Choroid plexus epithelial cell (primary cell): Measurements from ENCODE around the gene RPAP3.

Experiments
- DNase-seq: peaks from one replicate; pipeline ENCODE4 v3.0.0-alpha.2; 2010; ENCODE audit warnings: low read depth
- H3K4me3 ChIP-seq: 2 replicates; pipeline ENCODE4 v1.5.1; 2011; ENCODE audit warnings: low read depth, mild to moderate bottlenecking, control low read depth, low read length, moderate library complexity
- TF ChIP-seq, protein P1 (sequence below): conservative IDR thresholded peaks from 2 replicates; pipeline ENCODE4 v1.5.1; 2011; ENCODE audit warnings: low read depth, mild to moderate bottlenecking, control low read depth, inconsistent platforms, low read length, moderate library complexity

The RPAP3 gene

DNA sequence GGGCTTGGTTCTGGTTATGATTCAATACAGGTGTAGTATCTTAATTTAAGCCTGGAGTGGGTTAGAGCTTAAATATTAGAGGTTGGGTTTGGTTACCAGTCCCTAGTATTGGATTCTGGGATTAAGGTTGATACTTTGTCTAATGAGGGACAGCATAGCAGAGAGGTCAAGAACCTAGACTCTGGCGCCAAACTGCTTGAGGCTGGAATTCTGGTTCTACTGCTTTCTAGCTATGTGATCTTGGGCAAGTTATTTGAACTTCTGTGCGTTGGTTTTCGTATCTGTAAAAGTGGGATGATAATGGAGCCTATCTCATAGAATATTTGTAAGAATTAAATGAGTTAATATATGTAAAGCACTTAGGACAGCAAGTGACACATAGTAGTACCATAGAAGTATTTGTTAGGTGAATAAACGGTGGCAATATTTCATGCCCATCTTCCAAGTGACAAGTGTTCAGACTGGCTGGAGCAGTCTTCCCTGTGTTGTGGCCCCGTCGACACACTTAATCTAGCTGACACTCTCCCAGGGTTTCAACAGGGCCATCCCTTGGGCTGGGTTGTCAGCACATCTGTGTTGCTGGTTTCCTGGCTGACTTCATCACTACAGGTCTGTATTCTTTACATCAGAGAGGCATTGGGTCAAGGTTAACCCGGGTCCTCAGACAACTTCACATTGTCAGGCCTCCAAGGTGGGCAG lies 16.5 kb upstream of the RPAP3 start:
- DNase-seq, result no peak
- H3K4me3 ChIP-seq, result no peak overlapping the region
- TF ChIP-seq, protein P1, sequence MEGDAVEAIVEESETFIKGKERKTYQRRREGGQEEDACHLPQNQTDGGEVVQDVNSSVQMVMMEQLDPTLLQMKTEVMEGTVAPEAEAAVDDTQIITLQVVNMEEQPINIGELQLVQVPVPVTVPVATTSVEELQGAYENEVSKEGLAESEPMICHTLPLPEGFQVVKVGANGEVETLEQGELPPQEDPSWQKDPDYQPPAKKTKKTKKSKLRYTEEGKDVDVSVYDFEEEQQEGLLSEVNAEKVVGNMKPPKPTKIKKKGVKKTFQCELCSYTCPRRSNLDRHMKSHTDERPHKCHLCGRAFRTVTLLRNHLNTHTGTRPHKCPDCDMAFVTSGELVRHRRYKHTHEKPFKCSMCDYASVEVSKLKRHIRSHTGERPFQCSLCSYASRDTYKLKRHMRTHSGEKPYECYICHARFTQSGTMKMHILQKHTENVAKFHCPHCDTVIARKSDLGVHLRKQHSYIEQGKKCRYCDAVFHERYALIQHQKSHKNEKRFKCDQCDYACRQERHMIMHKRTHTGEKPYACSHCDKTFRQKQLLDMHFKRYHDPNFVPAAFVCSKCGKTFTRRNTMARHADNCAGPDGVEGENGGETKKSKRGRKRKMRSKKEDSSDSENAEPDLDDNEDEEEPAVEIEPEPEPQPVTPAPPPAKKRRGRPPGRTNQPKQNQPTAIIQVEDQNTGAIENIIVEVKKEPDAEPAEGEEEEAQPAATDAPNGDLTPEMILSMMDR, result no peak

- DNase-seq, result no peak
- no peak overlapping the region for H3K4me3 ChIP-seq
Measured at GRCh38 chr12:47721431-47721973, 15.7 kb upstream of the RPAP3 start.

DNA sequence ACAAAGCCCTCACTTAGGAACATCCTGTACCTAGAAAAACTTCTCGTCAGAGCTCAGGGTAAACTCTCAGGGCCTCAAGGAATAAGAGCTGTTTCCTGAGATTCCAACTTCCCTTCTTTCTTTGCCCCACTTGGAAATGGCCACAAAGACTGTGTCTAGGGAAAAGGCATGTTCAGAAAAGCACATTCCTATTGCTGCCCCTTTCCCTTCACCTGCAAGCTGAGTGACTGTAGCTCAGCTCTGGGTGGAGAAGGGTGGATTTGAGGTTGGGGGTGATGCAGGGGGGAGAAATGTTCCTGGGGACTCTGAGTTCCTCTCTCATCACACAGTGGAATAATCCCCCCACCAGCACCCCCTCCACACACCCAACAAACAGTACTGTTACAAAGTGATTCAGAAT lies 12.7 kb upstream of the RPAP3 start:
- TF ChIP-seq, protein P1, result no peak
- DNase-seq, result no peak
- no peak overlapping the region for H3K4me3 ChIP-seq

More at GRCh38 chr12:47721431-47721973, 15.7 kb upstream of the RPAP3 start:
- TF ChIP-seq, protein P1, result no peak

GRCh38 chr12:47717443-47718193 lies 11.8 kb upstream of the RPAP3 start:
- peak; percentile 92 for DNase-seq
- no peak overlapping the region for H3K4me3 ChIP-seq
- TF ChIP-seq, protein P1, result peak; percentile 84

DNA sequence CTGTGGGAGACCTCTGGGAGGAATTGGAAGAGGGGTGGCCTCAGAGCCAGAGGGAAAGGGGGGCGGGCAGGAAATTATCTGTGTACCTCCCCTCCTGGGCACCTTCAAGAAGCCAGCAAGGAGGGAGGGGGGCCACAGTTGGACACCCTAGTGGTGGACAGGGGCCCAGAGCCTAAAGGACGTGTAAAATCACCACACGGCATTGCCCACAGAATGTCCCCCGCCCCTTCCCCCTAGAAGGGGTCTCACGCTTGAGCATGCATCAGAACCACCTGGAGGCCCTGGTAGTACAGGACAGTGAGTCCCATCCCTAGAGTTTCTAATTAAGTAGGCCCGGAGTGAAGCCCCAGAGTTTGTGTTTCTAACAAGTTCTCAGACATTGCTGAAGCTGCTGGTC lies 11.2 kb upstream of the RPAP3 start:
- H3K4me3 ChIP-seq, result no peak overlapping the region
- TF ChIP-seq, protein P1, result no peak
- DNase-seq, result no peak

GRCh38 chr12:47715877-47716548 lies 10.2 kb upstream of the RPAP3 start:
- DNase-seq, result no peak
- no peak overlapping the region for H3K4me3 ChIP-seq
- TF ChIP-seq, protein P1, result no peak
